ENCODE data around the gene HMCES.

DNA sequence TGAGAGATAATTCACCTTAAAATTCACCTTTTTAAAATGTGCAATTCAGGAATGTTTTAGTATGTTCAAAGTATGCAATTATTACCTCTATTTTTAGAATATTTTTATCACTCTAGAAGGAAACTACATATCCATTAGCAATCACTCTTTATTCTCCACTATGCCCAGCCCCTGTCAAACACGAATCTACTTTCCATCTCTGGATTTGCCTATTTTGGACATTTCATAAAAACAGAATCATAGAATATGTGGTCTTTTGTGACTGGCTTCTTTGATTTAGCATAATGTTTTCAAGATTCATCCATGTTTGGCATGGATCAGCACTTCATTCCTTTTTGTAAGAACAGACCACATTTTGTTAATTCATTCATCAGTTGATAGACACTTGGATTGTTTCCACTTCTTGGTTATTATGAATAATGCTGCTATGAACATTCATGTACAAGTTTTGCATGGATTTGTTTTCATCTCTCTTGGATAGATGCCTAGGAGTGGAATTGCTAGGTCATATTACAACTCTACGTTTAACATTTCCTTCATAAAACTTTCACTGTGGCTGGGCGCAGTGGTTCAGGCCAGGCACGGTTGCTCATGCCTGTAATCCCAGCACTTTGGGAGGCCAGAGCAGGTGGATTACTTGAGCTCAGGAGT lies 12.7 kb downstream of the HMCES start:
- TF ChIP-seq EP300 (IDR thresholded peaks at IDR 0.05), result no peak
- TF ChIP-seq POLR2A (IDR thresholded peaks at IDR 0.05; ENCODE audit: low read depth), result no peak
- TF ChIP-seq CTCF (IDR thresholded peaks at IDR 0.05), result no peak
- TF ChIP-seq POLR2AphosphoS5 (IDR thresholded peaks at IDR 0.05), result no peak
